ENCODE results near the gene SPEG.

SPEG gene

DNA sequence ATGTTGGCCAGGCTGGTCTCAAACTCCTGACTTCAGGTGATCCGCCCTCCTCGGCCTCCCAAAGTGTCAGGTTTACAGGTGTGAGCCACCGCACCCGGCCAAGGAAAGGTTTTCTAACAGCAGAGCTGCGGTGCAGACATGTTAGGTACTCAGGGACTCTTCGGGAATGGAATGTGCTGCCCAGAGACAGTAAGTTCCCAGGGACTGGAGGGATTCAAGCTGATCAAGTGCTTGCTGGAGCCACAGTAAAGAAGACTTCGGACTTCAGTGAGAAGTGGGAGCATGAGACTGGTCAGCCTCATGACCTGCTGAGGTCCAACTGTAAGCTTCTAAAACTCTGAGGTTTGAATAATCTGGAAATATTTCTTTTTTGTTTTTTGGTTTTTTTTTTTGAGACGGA lies 24.3 kb upstream of the SPEG start:
- Histone ChIP-seq H3K4me2 (ENCODE audit: low read length) (no peak overlapping the region), H3K27me3 (ENCODE audit: low read depth, low read length) (no peaks in the 10 kb centered on the region), H3K9ac (ENCODE audit: low read length) (no peak overlapping the region), H3K9me3 (ENCODE audit: insufficient read depth, low read length) (no peaks in the 10 kb centered on the region), H3K4me1 (ENCODE audit: low read length) (no peaks in the 10 kb centered on the region), H3K79me2 (ENCODE audit: low read length) (no peaks in the 10 kb centered on the region), H2AFZ (ENCODE audit: low read depth, low read length) (no peak overlapping the region), H3K36me3 (replicated peaks; ENCODE audit: low read depth, low read length) (no peaks in the 10 kb centered on the region), H4K20me1 (ENCODE audit: insufficient read depth, low read length) (no peaks in the 10 kb centered on the region), H3K4me3 (ENCODE audit: low read length) (no peak overlapping the region), H3K27ac (ENCODE audit: low read length) (no peak overlapping the region)
- no peak for TF ChIP-seq EZH2phosphoT487 (IDR thresholded peaks at IDR 0.05; ENCODE audit: low read depth)
- TF ChIP-seq, protein P1, sequence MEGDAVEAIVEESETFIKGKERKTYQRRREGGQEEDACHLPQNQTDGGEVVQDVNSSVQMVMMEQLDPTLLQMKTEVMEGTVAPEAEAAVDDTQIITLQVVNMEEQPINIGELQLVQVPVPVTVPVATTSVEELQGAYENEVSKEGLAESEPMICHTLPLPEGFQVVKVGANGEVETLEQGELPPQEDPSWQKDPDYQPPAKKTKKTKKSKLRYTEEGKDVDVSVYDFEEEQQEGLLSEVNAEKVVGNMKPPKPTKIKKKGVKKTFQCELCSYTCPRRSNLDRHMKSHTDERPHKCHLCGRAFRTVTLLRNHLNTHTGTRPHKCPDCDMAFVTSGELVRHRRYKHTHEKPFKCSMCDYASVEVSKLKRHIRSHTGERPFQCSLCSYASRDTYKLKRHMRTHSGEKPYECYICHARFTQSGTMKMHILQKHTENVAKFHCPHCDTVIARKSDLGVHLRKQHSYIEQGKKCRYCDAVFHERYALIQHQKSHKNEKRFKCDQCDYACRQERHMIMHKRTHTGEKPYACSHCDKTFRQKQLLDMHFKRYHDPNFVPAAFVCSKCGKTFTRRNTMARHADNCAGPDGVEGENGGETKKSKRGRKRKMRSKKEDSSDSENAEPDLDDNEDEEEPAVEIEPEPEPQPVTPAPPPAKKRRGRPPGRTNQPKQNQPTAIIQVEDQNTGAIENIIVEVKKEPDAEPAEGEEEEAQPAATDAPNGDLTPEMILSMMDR (IDR thresholded peaks at IDR 0.05; ENCODE audit: low read depth, low read length) = no peak

DNA sequence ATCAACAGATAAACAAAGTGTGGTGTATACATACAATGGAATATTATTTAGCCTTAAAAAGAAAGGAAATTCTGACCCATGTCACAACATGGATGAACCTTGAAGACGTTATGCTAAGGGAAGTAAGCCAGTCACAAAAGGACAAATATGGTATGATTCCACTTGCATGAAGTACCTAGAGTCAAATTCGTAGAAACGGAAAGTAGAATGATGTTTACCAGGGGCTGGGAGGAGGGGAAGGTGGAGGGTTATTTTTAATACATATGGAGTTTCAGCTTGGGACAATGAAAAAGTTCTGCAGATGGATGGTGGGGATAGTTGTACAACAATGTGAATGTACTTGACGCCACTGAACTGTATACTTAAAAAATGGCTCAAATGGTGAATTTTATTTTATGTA lies 19.8 kb upstream of the SPEG start:
- H4K20me1 ChIP-seq (ENCODE audit: insufficient read depth, low read length) = no peaks in the 10 kb centered on the region
- no peak overlapping the region for H3K9ac ChIP-seq (ENCODE audit: low read length)
- H3K4me1 ChIP-seq (ENCODE audit: low read length) = no peaks in the 10 kb centered on the region
- H3K27me3 ChIP-seq (ENCODE audit: low read depth, low read length) = no peaks in the 10 kb centered on the region
- H3K79me2 ChIP-seq (ENCODE audit: low read length) = no peaks in the 10 kb centered on the region
- no peak overlapping the region for H3K4me2 ChIP-seq (ENCODE audit: low read length)
- H3K36me3 ChIP-seq (replicated peaks; ENCODE audit: low read depth, low read length) = no peaks in the 10 kb centered on the region
- no peaks in the 10 kb centered on the region for H3K9me3 ChIP-seq (ENCODE audit: insufficient read depth, low read length)
- no peak overlapping the region for H2AFZ ChIP-seq (ENCODE audit: low read depth, low read length)
- no peak overlapping the region for H3K4me3 ChIP-seq (ENCODE audit: low read length)
- TF ChIP-seq, protein P1 (IDR thresholded peaks at IDR 0.05; ENCODE audit: low read depth, low read length) = no peak
- TF ChIP-seq EZH2phosphoT487 (IDR thresholded peaks at IDR 0.05; ENCODE audit: low read depth) = no peak
- no peak overlapping the region for H3K27ac ChIP-seq (ENCODE audit: low read length)

DNA sequence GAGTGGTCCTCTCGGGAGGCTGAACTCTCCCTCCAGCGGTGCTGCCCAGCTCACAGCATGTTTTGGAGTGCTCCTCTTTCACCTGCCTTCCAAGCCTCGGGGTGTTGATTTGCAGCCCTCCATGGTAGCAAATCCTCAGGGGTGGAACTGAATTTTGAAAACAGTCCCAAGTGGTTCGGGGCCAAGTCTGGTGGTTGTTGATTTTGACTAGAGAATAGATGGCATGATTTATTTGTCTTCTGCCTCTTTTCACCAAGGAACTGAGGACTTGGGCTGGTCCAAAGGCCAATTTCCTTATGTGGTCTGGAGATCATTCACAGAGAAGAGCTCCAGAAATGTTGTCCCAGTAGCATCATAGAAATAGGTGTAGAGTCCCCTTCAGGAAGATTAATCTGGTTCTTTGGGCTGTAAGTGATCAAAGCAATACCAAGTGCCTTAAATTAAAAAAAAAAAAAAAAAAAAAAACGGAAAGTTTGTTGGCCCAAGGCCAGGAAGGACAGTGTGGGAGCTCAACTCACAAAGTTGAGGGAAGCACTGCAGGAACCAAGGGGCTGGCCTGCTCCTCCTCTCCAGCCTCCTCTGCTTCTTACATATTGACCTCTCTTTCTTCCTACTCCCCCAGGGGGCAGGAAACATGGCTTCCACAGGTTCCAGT lies 18.9 kb upstream of the SPEG start:
- H3K4me1 ChIP-seq (ENCODE audit: low read length) = no peaks in the 10 kb centered on the region
- no peak overlapping the region for H3K4me2 ChIP-seq (ENCODE audit: low read length)
- H3K27me3 ChIP-seq (ENCODE audit: low read depth, low read length) = no peaks in the 10 kb centered on the region
- no peaks in the 10 kb centered on the region for H3K79me2 ChIP-seq (ENCODE audit: low read length)
- no peaks in the 10 kb centered on the region for H4K20me1 ChIP-seq (ENCODE audit: insufficient read depth, low read length)
- no peak overlapping the region for H3K9ac ChIP-seq (ENCODE audit: low read length)
- H3K36me3 ChIP-seq (replicated peaks; ENCODE audit: low read depth, low read length) = no peaks in the 10 kb centered on the region
- H3K4me3 ChIP-seq (ENCODE audit: low read length) = no peak overlapping the region
- no peak overlapping the region for H3K27ac ChIP-seq (ENCODE audit: low read length)
- TF ChIP-seq EZH2phosphoT487 (IDR thresholded peaks at IDR 0.05; ENCODE audit: low read depth) = no peak
- TF ChIP-seq, protein P1 (IDR thresholded peaks at IDR 0.05; ENCODE audit: low read depth, low read length) = no peak
- H2AFZ ChIP-seq (ENCODE audit: low read depth, low read length) = no peak overlapping the region
- no peaks in the 10 kb centered on the region for H3K9me3 ChIP-seq (ENCODE audit: insufficient read depth, low read length)

DNA sequence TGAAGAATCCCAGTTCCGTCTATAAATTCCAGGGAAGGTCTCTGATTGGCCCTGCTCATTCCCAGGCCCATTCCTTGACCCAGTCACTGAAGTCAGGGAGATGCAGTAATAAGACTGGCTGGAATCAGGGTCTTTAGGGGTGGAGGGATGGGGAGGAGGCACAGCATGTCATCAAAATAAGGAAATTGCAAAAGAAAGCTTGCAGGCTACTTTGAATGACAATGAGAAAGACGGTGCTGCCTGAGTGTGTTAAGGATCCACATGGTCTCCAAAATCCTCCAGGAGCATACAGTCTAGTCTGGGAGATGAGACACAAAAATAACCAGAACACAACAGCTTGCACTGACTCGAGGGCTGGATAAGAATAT lies 18.4 kb upstream of the SPEG start:
- H2AFZ ChIP-seq (ENCODE audit: low read depth, low read length) = no peak overlapping the region
- TF ChIP-seq, protein P1 (IDR thresholded peaks at IDR 0.05; ENCODE audit: low read depth, low read length) = no peak
- TF ChIP-seq EZH2phosphoT487 (IDR thresholded peaks at IDR 0.05; ENCODE audit: low read depth) = no peak
- no peak overlapping the region for H3K4me3 ChIP-seq (ENCODE audit: low read length)
- H3K9me3 ChIP-seq (ENCODE audit: insufficient read depth, low read length) = no peaks in the 10 kb centered on the region
- no peaks in the 10 kb centered on the region for H3K79me2 ChIP-seq (ENCODE audit: low read length)
- H3K27ac ChIP-seq (ENCODE audit: low read length) = no peak overlapping the region
- no peaks in the 10 kb centered on the region for H4K20me1 ChIP-seq (ENCODE audit: insufficient read depth, low read length)
- H3K4me2 ChIP-seq (ENCODE audit: low read length) = no peak overlapping the region
- no peaks in the 10 kb centered on the region for H3K27me3 ChIP-seq (ENCODE audit: low read depth, low read length)
- H3K4me1 ChIP-seq (ENCODE audit: low read length) = no peaks in the 10 kb centered on the region
- H3K36me3 ChIP-seq (replicated peaks; ENCODE audit: low read depth, low read length) = no peaks in the 10 kb centered on the region
- no peak overlapping the region for H3K9ac ChIP-seq (ENCODE audit: low read length)

Measured in OCI-LY3 (cell line).